ENCODE results near the gene CBS.

GRCh38 chr21:43027846-43028731 is 47.5 kb downstream of the CBS start:
- TF ChIP-seq CTCF (conservative IDR thresholded peaks at IDR 0.05) (no peak), ZFX (IDR thresholded peaks at IDR 0.05) (no peak)

Measured in C4-2B (cell line).